ENCODE measurements around the gene COG4. TPM values are rescaled to one million over a fixed set of nuclear protein-coding genes. Genes with fewer than 3 reads are reported as not detected.
A peak's percentile ranks its signal among the peaks of the same experiment; 100 is the strongest.

Gene COG4
- 39.6 TPM for total RNA-seq
- 63.3 TPM for polyA plus RNA-seq
- long read RNA-seq, donor 1: 0 reads
- long read RNA-seq, donor 2: 0 reads
- long read RNA-seq, donor 3, transcript COG4-201 (19 exons, 2,833 nt): major isoform, 10 of 20 reads
- long read RNA-seq, donor 3, partial matches to known transcripts: 10 of 20 reads
- long read RNA-seq, donor 3, other reads (novel, unspliced or antisense): 0 of 20 reads
- long read RNA-seq, donor 4, transcript COG4-201 (19 exons, 2,833 nt): major isoform, 5 of 125 reads
- long read RNA-seq, donor 4, partial matches to known transcripts: 114 of 125 reads
- long read RNA-seq, donor 4, other reads (novel, unspliced or antisense): 6 of 125 reads
- long read RNA-seq, donor 5, transcript COG4-201 (19 exons, 2,833 nt): major isoform, 9 of 242 reads
- long read RNA-seq, donor 5, partial matches to known transcripts: 186 of 242 reads
- long read RNA-seq, donor 5, other reads (novel, unspliced or antisense): 45 of 242 reads
- long read RNA-seq, donor 6, transcript COG4-201 (19 exons, 2,833 nt): major isoform, 8 of 17 reads
- long read RNA-seq, donor 6, partial matches to known transcripts: 9 of 17 reads
- long read RNA-seq, donor 6, other reads (novel, unspliced or antisense): 0 of 17 reads
- long read RNA-seq, donor 7, transcript COG4-201 (19 exons, 2,833 nt): major isoform, 5 of 167 reads
- long read RNA-seq, donor 7, partial matches to known transcripts: 132 of 167 reads
- long read RNA-seq, donor 7, other reads (novel, unspliced or antisense): 30 of 167 reads
- long read RNA-seq, donor 8, partial matches to known transcripts: 0 of 3 reads
- long read RNA-seq, donor 8, other reads (novel, unspliced or antisense): 0 of 3 reads
- long read RNA-seq, donor 9, transcript COG4-201 (19 exons, 2,833 nt): major isoform, 5 of 6 reads
- long read RNA-seq, donor 9, partial matches to known transcripts: 0 of 6 reads
- long read RNA-seq, donor 9, other reads (novel, unspliced or antisense): 0 of 6 reads
- long read RNA-seq, donor 10, partial matches to known transcripts: 0 of 6 reads
- long read RNA-seq, donor 10, other reads (novel, unspliced or antisense): 0 of 6 reads

- H3K9me3 ChIP-seq (ENCODE audit: control insufficient read depth in 2 of 2, insufficient read depth in 1 of 2, low read length in 1 of 2): no peaks in the 10 kb centered on the region
- under 1% methylated on average over 36 of the region's 36 CpGs for WGBS
- H3K27me3 ChIP-seq (ENCODE audit: control insufficient read depth in 2 of 2, insufficient read depth in 1 of 2, low read length in 1 of 2): no peaks in the 10 kb centered on the region
- H3K4me3 ChIP-seq (ENCODE audit: low read length in 2 of 2): peak within 1 kb of the TSS; percentile 93 to 99
- peak; percentile 81 to 96 (median 87) for DNase-seq (ENCODE audit: low read depth in 6 of 9, low spot score in 9 of 9)
- peak within 1 kb of the TSS; percentile 95 to 97 for H3K27ac ChIP-seq (ENCODE audit: low read depth in 1 of 2, low read length in 1 of 2)
- H3K36me3 ChIP-seq (ENCODE audit: control insufficient read depth in 2 of 2, insufficient read depth in 2 of 2, low read length in 1 of 2): peaks cover 12 to 26% of the 10 kb centered on the region in 2 donors
- peaks cover 13 to 26% of the 10 kb centered on the region in 2 donors for H3K4me1 ChIP-seq (ENCODE audit: control insufficient read depth in 2 of 2, insufficient read depth in 2 of 2, low read length in 2 of 2)
Observed at GRCh38 chr16:70523076-70523742, at the start of gene COG4. COG4 (minus strand) TSS chr16:70523554; CDS start chr16:70523543, 11 bp downstream.

GRCh38 chr16:70572926-70573270, 49.5 kb upstream of the COG4 start:
- no peak overlapping the region for H3K27ac ChIP-seq (ENCODE audit: low read depth in 1 of 2, low read length in 1 of 2)
- WGBS: 95% methylated on average over 2 of the region's 2 CpGs

GRCh38 chr16:70572050-70572925, 48.9 kb upstream of the COG4 start:
- Histone ChIP-seq H3K36me3 (ENCODE audit: control insufficient read depth in 2 of 2, insufficient read depth in 2 of 2, low read length in 1 of 2) (peaks cover 70 to 82% of the 10 kb centered on the region in 2 donors), H3K4me1 (ENCODE audit: control insufficient read depth in 2 of 2, insufficient read depth in 2 of 2, low read length in 2 of 2) (peaks cover 0 to 10% of the 10 kb centered on the region in 2 donors)
- 93% methylated on average over 5 of the region's 5 CpGs for WGBS

More at GRCh38 chr16:70572926-70573270, 49.5 kb upstream of the COG4 start:
- Histone ChIP-seq H3K4me1 (ENCODE audit: control insufficient read depth in 2 of 2, insufficient read depth in 2 of 2, low read length in 2 of 2) (peaks cover 0 to 10% of the 10 kb centered on the region in 2 donors), H3K27me3 (ENCODE audit: control insufficient read depth in 2 of 2, insufficient read depth in 1 of 2, low read length in 1 of 2) (no peaks in the 10 kb centered on the region), H3K4me3 (ENCODE audit: low read length in 2 of 2) (no peak overlapping the region), H3K36me3 (ENCODE audit: control insufficient read depth in 2 of 2, insufficient read depth in 2 of 2, low read length in 1 of 2) (peaks cover 65 to 76% of the 10 kb centered on the region in 2 donors), H3K9me3 (ENCODE audit: control insufficient read depth in 2 of 2, insufficient read depth in 1 of 2, low read length in 1 of 2) (no peaks in the 10 kb centered on the region)
- no peak for DNase-seq (ENCODE audit: low read depth in 6 of 9, low spot score in 9 of 9)

GRCh38 chr16:70571623-70572022, 48.3 kb upstream of the COG4 start:
- no peak for DNase-seq (ENCODE audit: low read depth in 6 of 9, low spot score in 9 of 9)
- H3K4me3 ChIP-seq (ENCODE audit: low read length in 2 of 2): no peak overlapping the region
- H3K4me1 ChIP-seq (ENCODE audit: control insufficient read depth in 2 of 2, insufficient read depth in 2 of 2, low read length in 2 of 2): peaks cover 0 to 9% of the 10 kb centered on the region in 2 donors
- 95% methylated on average over 8 of the region's 8 CpGs for WGBS
- H3K36me3 ChIP-seq (ENCODE audit: control insufficient read depth in 2 of 2, insufficient read depth in 2 of 2, low read length in 1 of 2): peaks cover 76 to 88% of the 10 kb centered on the region in 2 donors
- no peaks in the 10 kb centered on the region for H3K27me3 ChIP-seq (ENCODE audit: control insufficient read depth in 2 of 2, insufficient read depth in 1 of 2, low read length in 1 of 2)
- no peak overlapping the region for H3K27ac ChIP-seq (ENCODE audit: low read depth in 1 of 2, low read length in 1 of 2)
- H3K9me3 ChIP-seq (ENCODE audit: control insufficient read depth in 2 of 2, insufficient read depth in 1 of 2, low read length in 1 of 2): no peaks in the 10 kb centered on the region

More at GRCh38 chr16:70572050-70572925, 48.9 kb upstream of the COG4 start:
- no peak for DNase-seq (ENCODE audit: low read depth in 6 of 9, low spot score in 9 of 9)
- Histone ChIP-seq H3K27ac (ENCODE audit: low read depth in 1 of 2, low read length in 1 of 2) (no peak overlapping the region), H3K27me3 (ENCODE audit: control insufficient read depth in 2 of 2, insufficient read depth in 1 of 2, low read length in 1 of 2) (no peaks in the 10 kb centered on the region), H3K4me3 (ENCODE audit: low read length in 2 of 2) (no peak overlapping the region), H3K9me3 (ENCODE audit: control insufficient read depth in 2 of 2, insufficient read depth in 1 of 2, low read length in 1 of 2) (no peaks in the 10 kb centered on the region)

GRCh38 chr16:70570967-70571570, 47.7 kb upstream of the COG4 start:
- no peaks in the 10 kb centered on the region for H3K27me3 ChIP-seq (ENCODE audit: control insufficient read depth in 2 of 2, insufficient read depth in 1 of 2, low read length in 1 of 2)
- DNase-seq (ENCODE audit: low read depth in 6 of 9, low spot score in 9 of 9): no peak
- no peak overlapping the region for H3K4me3 ChIP-seq (ENCODE audit: low read length in 2 of 2)
- 96% methylated on average over 10 of the region's 10 CpGs for WGBS
- peaks cover 0 to 6% of the 10 kb centered on the region in 2 donors for H3K4me1 ChIP-seq (ENCODE audit: control insufficient read depth in 2 of 2, insufficient read depth in 2 of 2, low read length in 2 of 2)
- no peak overlapping the region for H3K27ac ChIP-seq (ENCODE audit: low read depth in 1 of 2, low read length in 1 of 2)
- H3K9me3 ChIP-seq (ENCODE audit: control insufficient read depth in 2 of 2, insufficient read depth in 1 of 2, low read length in 1 of 2): no peaks in the 10 kb centered on the region
- H3K36me3 ChIP-seq (ENCODE audit: control insufficient read depth in 2 of 2, insufficient read depth in 2 of 2, low read length in 1 of 2): peaks cover 82 to 94% of the 10 kb centered on the region in 2 donors

- no peak overlapping the region for H3K4me3 ChIP-seq (ENCODE audit: low read length in 2 of 2)
- H3K4me1 ChIP-seq (ENCODE audit: control insufficient read depth in 2 of 2, insufficient read depth in 2 of 2, low read length in 2 of 2): no peaks in the 10 kb centered on the region
- H3K9me3 ChIP-seq (ENCODE audit: control insufficient read depth in 2 of 2, insufficient read depth in 1 of 2, low read length in 1 of 2): no peaks in the 10 kb centered on the region
- no peak for DNase-seq (ENCODE audit: low read depth in 6 of 9, low spot score in 9 of 9)
- no peaks in the 10 kb centered on the region for H3K27me3 ChIP-seq (ENCODE audit: control insufficient read depth in 2 of 2, insufficient read depth in 1 of 2, low read length in 1 of 2)
- peaks cover 93 to 96% of the 10 kb centered on the region in 2 donors for H3K36me3 ChIP-seq (ENCODE audit: control insufficient read depth in 2 of 2, insufficient read depth in 2 of 2, low read length in 1 of 2)
- H3K27ac ChIP-seq (ENCODE audit: low read depth in 1 of 2, low read length in 1 of 2): no peak overlapping the region
- whole genome bisulfite sequencing: 98% methylated on average over 6 of the region's 6 CpGs
Observed at GRCh38 chr16:70569752-70570151, 46.4 kb upstream of the COG4 start.

- H3K27ac ChIP-seq (ENCODE audit: low read depth in 1 of 2, low read length in 1 of 2): no peak overlapping the region
Observed at GRCh38 chr16:70568601-70569237, 45.4 kb upstream of the COG4 start.

More at GRCh38 chr16:70568601-70569237, 45.4 kb upstream of the COG4 start:
- no peaks in the 10 kb centered on the region for H3K27me3 ChIP-seq (ENCODE audit: control insufficient read depth in 2 of 2, insufficient read depth in 1 of 2, low read length in 1 of 2)
- no peak overlapping the region for H3K4me3 ChIP-seq (ENCODE audit: low read length in 2 of 2)
- no peaks in the 10 kb centered on the region for H3K9me3 ChIP-seq (ENCODE audit: control insufficient read depth in 2 of 2, insufficient read depth in 1 of 2, low read length in 1 of 2)
- peaks cover 95 to 96% of the 10 kb centered on the region in 2 donors for H3K36me3 ChIP-seq (ENCODE audit: control insufficient read depth in 2 of 2, insufficient read depth in 2 of 2, low read length in 1 of 2)
- no peaks in the 10 kb centered on the region for H3K4me1 ChIP-seq (ENCODE audit: control insufficient read depth in 2 of 2, insufficient read depth in 2 of 2, low read length in 2 of 2)
- no peak for DNase-seq (ENCODE audit: low read depth in 6 of 9, low spot score in 9 of 9)
- WGBS: 97% methylated on average over 5 of the region's 5 CpGs
